HUES6 (cell line): ENCODE measurements around the gene SKAP1.

Experiments
- H3K27ac ChIP-seq: 2 replicates; pipeline ENCODE4 v1.7.0; 2013; ENCODE audit warnings: low read depth, mild to moderate bottlenecking, low read length, inconsistent platforms
- H3K27me3 ChIP-seq: 2 replicates; pipeline ENCODE4 v1.6.1; 2013; ENCODE audit warnings: low read length; ENCODE audit not compliant: control insufficient read depth, insufficient read depth
- H3K36me3 ChIP-seq: 2 replicates; pipeline ENCODE4 v1.6.1; 2013; ENCODE audit warnings: low read length; ENCODE audit not compliant: control insufficient read depth, insufficient read depth
- H3K4me1 ChIP-seq: 2 replicates; pipeline ENCODE4 v1.6.1; 2013; ENCODE audit warnings: low read length; ENCODE audit not compliant: control insufficient read depth, insufficient read depth
- H3K4me3 ChIP-seq: 2 replicates; pipeline ENCODE4 v1.5.1; 2013; ENCODE audit warnings: low read depth, low read length
- H3K9ac ChIP-seq: one replicate; pipeline ENCODE4 v1.6.1; 2013; ENCODE audit warnings: mild to moderate bottlenecking, low read length
- H3K9me3 ChIP-seq: 2 replicates; pipeline ENCODE4 v1.6.1; 2013; ENCODE audit warnings: low read depth, low read length; ENCODE audit not compliant: control insufficient read depth, insufficient read depth

SKAP1 gene

DNA sequence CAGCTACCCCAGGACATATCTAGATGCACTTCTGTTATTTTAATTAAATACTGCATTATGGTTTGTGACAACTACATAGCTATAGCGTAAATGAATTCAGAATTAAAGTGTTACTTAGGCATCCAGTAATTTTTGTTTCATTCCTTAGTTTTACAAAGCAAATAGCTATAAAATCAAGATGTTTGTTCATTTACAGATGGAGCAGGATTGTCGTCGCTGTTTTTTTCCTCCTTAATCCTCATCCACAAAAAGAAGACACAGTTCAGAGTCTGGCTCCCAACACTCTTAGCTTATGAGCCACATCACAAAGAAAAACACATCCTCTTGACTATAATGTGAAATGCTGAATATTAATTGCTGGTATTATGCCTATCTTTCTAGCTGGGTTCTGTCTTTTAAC, 278.8 kb downstream of the SKAP1 start:
- no peak overlapping the region for H3K4me3 ChIP-seq
- peaks cover 3% of the 10 kb centered on the region; the same call in 1 of the 2 replicates for H3K27me3 ChIP-seq
- no peak overlapping the region for H3K27ac ChIP-seq

DNA sequence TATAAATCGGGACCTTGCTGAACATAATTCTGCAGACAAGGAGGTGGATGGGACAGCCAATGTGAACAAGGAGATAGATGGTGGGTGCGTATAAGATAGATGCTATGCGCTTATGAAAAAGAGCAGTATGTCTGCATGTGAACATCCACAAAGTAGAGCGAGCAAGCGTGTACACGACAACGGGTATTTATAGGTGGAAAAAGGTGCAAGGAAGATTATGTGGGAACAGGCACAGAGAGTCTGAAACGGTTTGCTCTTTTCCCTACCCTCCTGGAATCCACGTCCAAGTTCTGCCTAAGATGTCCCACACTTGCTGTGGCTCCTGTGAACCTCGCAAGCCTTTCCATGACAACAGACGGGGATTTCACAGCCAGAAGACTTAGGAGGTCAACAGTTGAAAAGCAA, 279.4 kb downstream of the SKAP1 start:
- peaks cover 3% of the 10 kb centered on the region; the same call in 1 of the 2 replicates for H3K27me3 ChIP-seq
- H3K27ac ChIP-seq = no peak overlapping the region
- H3K4me1 ChIP-seq = peaks cover 31% of the 10 kb centered on the region

More for the DNA sequence above, 278.8 kb downstream of the SKAP1 start:
- Histone ChIP-seq H3K9me3 (no peaks in the 10 kb centered on the region), H3K4me1 (peaks cover 37% of the 10 kb centered on the region), H3K36me3 (no peaks in the 10 kb centered on the region), H3K9ac (no peak overlapping the region)

DNA sequence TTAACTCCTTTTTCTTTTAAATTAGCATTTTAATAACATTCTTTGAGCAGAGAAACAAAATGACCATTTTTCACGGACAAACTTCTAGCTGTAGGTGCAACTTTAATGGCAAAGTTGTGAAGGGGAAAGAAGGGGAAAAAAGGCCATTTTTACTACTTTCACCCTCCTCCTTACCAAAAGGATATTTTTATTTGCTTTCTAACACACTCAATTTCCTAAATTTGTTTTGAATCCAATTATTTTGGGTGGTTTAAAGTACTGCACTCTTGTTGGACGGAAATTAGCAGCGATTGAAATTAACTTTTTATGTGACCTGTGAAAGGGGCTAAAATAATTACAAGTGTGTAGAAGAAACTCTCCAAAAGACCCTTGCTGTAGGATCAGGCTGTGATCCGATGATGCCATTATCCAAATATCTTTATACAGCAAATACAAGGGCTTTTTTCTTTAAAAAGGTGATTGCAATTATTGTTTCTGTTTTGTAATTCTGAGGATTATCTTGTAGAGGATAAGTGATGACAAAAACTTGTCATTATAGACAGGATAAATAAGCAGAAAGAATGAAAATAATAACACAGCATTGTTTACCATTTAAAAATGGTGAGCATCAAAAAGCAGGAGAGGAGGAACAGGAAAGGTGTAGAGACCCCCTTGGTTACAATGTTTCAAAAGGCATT, 280.1 kb downstream of the SKAP1 start:
- Histone ChIP-seq H3K9ac (no peak overlapping the region), H3K9me3 (no peaks in the 10 kb centered on the region), H3K27ac (no peak overlapping the region), H3K4me1 (peaks cover 31% of the 10 kb centered on the region), H3K36me3 (no peaks in the 10 kb centered on the region), H3K4me3 (no peak overlapping the region), H3K27me3 (peaks cover 3% of the 10 kb centered on the region; the same call in 1 of the 2 replicates)

More for the DNA sequence above, 279.4 kb downstream of the SKAP1 start:
- H3K4me3 ChIP-seq = no peak overlapping the region
- H3K9ac ChIP-seq = no peak overlapping the region
- H3K9me3 ChIP-seq = no peaks in the 10 kb centered on the region
- no peaks in the 10 kb centered on the region for H3K36me3 ChIP-seq

DNA sequence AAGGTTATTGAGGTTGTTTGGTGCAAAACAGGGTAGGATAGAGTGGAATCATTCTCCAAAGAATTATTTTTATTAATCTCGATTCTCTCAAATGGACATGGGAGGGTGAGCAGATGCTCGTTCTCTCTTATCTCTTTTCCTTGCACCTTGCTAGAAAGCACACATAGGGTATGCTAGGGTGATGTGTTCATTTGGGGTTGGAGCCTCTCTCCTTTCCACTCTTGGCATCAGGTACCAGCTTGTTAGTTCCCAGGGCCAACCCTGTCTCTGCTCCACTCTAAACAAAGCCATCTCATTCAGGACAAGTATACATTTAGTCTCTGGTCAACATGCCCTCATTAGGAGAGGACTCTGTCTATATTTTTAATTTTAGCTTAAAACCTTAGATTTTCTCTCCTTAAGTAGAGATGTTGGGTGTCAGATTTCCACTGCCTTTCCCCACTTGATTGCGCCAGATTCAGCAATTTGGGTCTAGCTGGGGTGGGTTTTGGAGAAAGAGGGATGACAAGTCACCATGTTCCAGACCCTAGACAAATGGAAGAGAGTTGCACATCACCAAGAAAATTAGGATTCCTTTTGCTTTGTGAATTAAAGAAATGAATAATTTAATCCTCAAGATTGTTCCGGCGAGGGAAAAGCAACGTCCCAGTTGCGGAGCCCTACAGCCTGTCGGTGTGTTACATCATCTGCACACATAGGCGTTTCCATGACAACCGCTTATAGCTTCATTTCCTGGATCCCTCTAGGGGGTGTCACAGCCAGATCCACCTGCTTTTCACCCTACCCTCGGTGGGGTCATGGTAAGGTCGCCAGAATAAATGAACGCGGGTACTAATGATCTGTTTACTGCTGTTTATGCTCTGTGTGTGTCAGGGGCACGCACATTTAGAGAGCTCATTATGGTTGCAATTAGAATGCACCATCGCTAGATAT, 280.9 kb downstream of the SKAP1 start:
- no peak overlapping the region for H3K4me3 ChIP-seq
- peaks cover 3% of the 10 kb centered on the region; the same call in 1 of the 2 replicates for H3K27me3 ChIP-seq
- H3K27ac ChIP-seq = no peak overlapping the region
- no peaks in the 10 kb centered on the region for H3K9me3 ChIP-seq
- H3K36me3 ChIP-seq = no peaks in the 10 kb centered on the region
- H3K9ac ChIP-seq = no peak overlapping the region
- peaks cover 28% of the 10 kb centered on the region for H3K4me1 ChIP-seq

DNA sequence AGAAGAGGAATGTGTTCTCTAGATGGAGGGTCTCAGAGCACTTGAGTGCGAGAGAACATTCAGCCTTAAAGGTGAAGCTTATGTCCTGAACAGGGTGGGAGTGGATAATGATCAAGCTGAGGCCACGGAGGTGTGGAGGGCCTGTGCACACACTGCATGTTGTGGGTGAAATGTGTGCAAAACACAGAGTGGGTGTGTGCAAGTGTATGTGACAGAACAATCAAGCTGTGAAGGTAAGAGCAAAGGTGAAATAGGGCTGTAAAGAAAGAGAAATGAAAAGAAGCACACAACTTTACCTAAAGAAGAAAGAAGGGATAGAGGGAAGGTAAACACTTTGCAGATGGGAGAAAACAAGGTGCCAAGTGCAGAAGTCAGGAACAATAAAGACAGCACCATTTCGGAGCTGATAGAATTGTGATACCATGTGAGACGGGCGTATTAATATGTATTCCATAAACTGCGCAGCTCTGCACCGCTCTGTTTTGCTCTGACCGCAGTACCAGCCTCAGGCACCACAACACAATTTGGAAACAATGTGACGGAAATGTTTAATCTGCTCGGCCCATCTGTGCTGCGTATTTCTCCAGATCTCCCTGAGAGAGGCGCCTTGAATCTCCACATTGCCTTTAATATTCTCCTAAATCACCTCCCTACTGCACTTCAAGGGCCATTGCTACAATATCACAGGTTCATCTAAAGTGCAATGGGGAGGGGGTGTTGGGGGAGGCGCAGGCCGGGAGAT, 281.8 kb downstream of the SKAP1 start:
- Histone ChIP-seq H3K9me3 (no peaks in the 10 kb centered on the region), H3K27me3 (peaks cover 3% of the 10 kb centered on the region; the same call in 1 of the 2 replicates), H3K27ac (no peak overlapping the region), H3K4me3 (no peak overlapping the region), H3K9ac (no peak overlapping the region), H3K4me1 (peaks cover 25% of the 10 kb centered on the region), H3K36me3 (no peaks in the 10 kb centered on the region)

DNA sequence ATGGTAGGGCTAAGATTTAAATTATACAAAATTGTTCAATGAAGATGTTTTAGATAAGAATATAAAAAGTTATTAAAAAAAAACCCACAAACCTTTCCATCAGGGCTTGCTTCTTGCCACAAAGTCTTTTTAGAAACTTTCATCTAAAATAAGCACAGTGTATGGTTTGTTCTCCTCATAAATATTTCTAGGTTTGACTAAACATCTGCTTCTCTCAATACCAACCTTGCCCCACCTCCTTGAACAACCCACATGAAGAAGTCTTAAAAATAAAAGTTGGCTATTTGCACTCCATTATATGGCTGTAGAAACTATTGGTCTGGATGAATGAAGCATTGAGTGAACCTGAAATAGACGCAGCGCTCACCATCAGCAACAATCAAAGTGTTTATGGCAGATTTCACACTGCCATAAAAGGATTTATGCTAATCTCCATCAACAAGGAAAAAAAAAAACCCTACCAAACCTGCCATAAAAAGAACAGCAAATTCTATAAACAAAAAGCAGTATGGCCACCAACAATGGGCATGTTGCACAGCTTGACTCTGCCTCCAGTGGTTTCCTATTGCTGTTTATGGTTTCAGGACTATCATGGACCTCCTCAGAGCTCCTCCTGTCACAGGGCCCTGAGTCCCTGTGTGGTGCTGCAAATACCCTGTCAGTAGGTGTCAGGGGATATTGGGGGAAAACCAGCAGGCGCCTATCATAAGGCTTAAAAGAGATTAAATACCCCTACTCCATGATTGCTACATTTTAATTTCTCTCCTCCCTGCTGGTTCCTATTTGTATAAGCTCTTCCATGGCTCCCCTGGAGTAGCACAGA, 284.8 kb downstream of the SKAP1 start:
- no peak overlapping the region for H3K9ac ChIP-seq
- H3K4me3 ChIP-seq = no peak overlapping the region
- H3K9me3 ChIP-seq = no peaks in the 10 kb centered on the region
- no peak overlapping the region for H3K27ac ChIP-seq
- H3K36me3 ChIP-seq = no peaks in the 10 kb centered on the region
- no peaks in the 10 kb centered on the region for H3K27me3 ChIP-seq
- peaks cover 18% of the 10 kb centered on the region for H3K4me1 ChIP-seq

DNA sequence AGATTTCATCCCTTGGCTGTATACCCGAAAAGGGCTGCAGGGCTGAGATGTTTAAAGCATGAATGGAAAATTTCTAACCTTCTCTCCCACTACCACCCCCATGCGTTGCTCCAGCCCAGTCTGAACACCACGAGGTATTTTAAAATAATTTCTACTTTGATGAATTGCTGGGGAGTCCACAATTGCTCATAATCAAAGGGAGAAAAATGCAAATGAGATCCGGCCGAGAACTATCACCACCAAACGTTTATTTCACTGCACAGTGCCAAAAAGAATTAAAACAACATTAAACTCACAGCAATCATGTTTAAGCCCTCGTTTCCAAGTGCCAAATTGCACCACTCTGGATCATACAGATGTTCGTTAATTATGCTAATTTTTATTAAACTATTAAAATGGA, 285.8 kb downstream of the SKAP1 start:
- no peak overlapping the region for H3K27ac ChIP-seq
- peaks cover 9% of the 10 kb centered on the region for H3K4me1 ChIP-seq
- H3K9ac ChIP-seq = no peak overlapping the region
- no peaks in the 10 kb centered on the region for H3K27me3 ChIP-seq
- no peaks in the 10 kb centered on the region for H3K9me3 ChIP-seq
- no peaks in the 10 kb centered on the region for H3K36me3 ChIP-seq
- H3K4me3 ChIP-seq = no peak overlapping the region

DNA sequence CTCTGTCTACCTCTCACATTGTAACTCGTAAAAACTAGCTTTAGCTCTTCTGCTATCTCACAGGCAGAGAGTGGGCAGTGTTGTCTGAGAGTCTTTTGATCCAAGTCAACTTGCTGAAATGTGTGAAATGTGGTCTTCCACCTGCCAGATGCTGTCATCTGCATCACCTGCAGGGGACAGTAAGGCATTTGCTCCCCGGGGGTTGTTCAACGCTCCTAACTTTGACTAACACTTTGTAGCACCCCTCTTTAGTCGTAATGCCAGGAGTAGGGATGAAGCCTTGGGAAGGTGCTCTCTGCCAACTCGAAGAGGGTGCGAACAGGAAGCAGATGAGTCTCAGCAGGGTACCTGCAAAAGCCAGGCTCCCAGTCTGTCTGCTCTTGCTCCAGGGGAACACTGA, 286.4 kb downstream of the SKAP1 start:
- no peaks in the 10 kb centered on the region for H3K36me3 ChIP-seq
- no peak overlapping the region for H3K4me3 ChIP-seq
- H3K9ac ChIP-seq = no peak overlapping the region
- H3K9me3 ChIP-seq = no peaks in the 10 kb centered on the region
- H3K27me3 ChIP-seq = no peaks in the 10 kb centered on the region
- H3K27ac ChIP-seq = no peak overlapping the region
- H3K4me1 ChIP-seq = peaks cover 5% of the 10 kb centered on the region; the same call in 1 of the 2 replicates

DNA sequence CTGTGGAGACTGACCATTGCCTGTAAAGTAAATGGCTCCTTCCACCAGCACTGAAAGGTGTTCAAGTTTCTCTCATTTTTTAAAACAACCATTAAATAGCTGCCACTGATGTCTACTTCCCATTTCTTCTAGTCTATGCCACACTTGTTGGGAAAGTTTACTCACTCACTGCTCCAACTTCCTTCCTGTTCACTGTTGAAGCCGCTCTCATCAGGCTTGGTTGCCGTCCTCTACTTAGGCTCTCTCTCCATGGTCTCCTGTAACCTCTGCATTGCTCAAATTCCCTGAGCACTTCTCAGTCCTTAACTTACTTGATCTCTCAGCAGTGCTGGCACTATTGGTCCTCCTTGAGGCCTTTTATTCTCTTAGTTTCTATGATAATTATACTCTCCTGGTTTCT, 290.1 kb downstream of the SKAP1 start:
- no peak overlapping the region for H3K4me3 ChIP-seq
- no peaks in the 10 kb centered on the region for H3K36me3 ChIP-seq
- no peak overlapping the region for H3K9ac ChIP-seq
- no peaks in the 10 kb centered on the region for H3K27me3 ChIP-seq
- peaks cover 5% of the 10 kb centered on the region; the same call in 1 of the 2 replicates for H3K4me1 ChIP-seq
- no peaks in the 10 kb centered on the region for H3K9me3 ChIP-seq
- no peak overlapping the region for H3K27ac ChIP-seq

DNA sequence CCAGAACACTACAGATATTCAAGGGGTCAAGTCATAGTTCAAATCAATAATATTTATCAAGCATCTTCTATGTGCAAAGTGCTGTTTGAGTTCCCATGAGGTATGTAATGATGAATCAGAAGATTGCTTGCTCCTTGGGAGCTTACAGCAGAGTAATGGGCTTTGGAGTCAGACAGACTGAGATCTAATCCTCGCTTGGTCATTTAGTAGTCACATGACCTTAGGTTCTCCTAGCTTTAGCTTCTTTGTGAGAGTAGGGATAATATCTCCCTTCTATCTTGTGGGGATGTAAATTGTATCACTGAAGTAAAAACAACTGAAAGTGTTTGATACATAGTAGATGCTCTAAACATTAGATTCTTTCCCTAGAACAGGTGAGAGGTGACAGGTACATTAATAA, 292.4 kb downstream of the SKAP1 start:
- H3K36me3 ChIP-seq = no peaks in the 10 kb centered on the region
- no peaks in the 10 kb centered on the region for H3K4me1 ChIP-seq
- H3K9ac ChIP-seq = no peak overlapping the region
- H3K4me3 ChIP-seq = no peak overlapping the region
- no peaks in the 10 kb centered on the region for H3K27me3 ChIP-seq
- no peak overlapping the region for H3K27ac ChIP-seq
- no peaks in the 10 kb centered on the region for H3K9me3 ChIP-seq
